Uterine smooth muscle cell (primary cell): ENCODE data around the gene LCT. TPM values are rescaled to one million over a fixed set of nuclear protein-coding genes. Genes with fewer than 3 reads are reported as not detected.

Source experiments
- total RNA-seq: library from RNA; depleted of rRNA; stranded (reverse); fragments of >200 nt; gene quantifications from 2 replicates; pipeline ENCODE4 v1.2.3, GENCODE V29; 2014

The LCT gene
- total RNA-seq: under 0.01 TPM in 2 replicates

GRCh38 chr2:135836596-135837270, at the start of gene LCT:
TSS of gene LCT (minus strand) at chr2:135837184. CDS start at chr2:135837169, 15 bp downstream.

GRCh38 chr2:135876066-135876711, 39.2 kb upstream of the LCT start, which contains the start of gene MCM6:
TSS of gene MCM6 (minus strand) at chr2:135876443. CDS start at chr2:135876365, 78 bp downstream.

GRCh38 chr2:135741395-135742324, 95.3 kb downstream of the LCT start, which contains the start of gene UBXN4:
TSS of gene UBXN4 (plus strand) at chr2:135741855. CDS start at chr2:135741930, 75 bp downstream.

Other genes with a start within 250 kb of the LCT start
- 83.4 and 95.3 TPM in 2 replicates for gene UBXN4, start 95.3 kb downstream of the LCT start, total RNA-seq
- gene MCM6, start 39.3 kb upstream of the LCT start, total RNA-seq: 22.6 and 50.7 TPM in 2 replicates
- gene DARS1, start 148.4 kb upstream of the LCT start, total RNA-seq: 125 and 148 TPM in 2 replicates